ENCODE data around the gene GPR78.
A peak's percentile ranks its signal among the peaks of the same experiment; 100 is the strongest.

The GPR78 gene

DNA sequence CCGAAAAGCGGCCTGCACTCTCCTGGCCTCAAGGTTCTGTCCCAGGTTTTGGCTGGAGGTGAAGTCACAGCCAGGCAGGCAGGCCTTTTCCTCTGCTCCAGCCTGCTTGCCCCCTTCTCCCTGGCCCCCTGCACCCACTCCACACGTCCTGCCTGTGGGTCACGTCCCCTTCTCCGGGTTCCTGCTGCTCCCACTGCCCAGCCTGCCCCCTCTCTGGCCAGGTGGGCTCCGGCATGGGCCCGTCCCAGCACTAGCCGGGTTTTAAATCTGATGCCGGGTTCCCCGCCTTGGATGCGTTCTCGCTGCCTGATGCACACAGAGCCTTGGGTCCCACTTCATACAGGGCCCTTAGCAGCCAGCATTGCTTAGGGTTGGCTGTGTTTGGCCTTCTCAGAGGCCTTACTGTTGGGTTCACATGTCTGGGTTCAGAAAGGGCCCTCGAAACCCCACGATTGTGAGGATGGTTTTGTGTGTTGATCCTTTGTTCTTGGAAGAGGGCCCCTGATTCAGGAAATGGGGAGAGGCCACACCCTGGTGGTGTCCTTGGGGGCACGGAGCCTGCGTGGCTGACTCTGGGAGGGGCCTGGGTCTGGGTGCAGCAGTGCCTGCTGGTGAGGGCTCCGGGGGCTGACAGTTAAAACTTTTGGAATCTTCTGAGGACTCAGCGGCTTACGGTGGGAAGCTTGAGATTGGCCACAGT, 18.3 kb downstream of the GPR78 start:
- FAIRE-seq = no peak

DNA sequence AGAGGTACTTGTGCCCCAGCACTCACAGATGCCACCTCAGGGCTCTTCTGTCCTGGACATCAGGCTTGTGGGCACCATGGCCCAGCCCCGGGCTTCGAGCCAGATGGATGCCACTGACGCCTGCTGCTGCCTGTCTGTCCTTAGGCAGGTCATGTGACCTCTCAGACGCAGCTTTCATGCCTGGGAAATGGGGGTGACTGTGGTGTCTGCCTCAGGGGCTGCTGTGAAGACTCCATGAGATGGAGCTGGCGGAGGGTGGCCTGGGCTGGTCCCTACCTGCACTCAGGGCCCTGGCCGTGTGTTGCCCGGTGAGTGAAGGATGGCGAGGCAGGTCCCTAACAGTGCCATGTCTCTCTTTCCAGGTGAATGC, 18.9 kb downstream of the GPR78 start:
- DNase-seq (ENCODE audit: low spot score) = no peak
- FAIRE-seq = no peak

More for the DNA sequence above, 18.3 kb downstream of the GPR78 start:
- no peak for DNase-seq (ENCODE audit: low spot score)

DNA sequence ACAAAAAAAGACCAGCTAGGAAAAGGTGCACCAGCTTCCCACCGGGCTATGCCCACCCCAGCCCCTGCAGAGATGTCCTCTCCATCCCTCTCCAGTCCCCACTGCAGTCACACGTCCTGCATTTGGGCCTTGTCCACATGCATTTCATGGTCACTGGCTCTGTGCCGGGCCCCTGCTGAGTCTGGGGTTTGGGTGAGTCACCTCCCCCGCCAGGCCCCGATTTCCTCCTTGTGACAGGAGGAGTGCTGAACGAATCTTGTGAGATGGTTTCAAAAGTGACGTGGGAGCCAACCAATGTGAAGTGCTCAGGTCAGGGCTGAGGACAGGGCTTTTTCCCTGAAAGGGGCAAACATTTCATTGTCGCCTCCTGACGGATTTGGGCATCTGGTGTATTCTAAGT, 19.5 kb downstream of the GPR78 start:
- FAIRE-seq = no peak
- no peak for DNase-seq (ENCODE audit: low spot score)

DNA sequence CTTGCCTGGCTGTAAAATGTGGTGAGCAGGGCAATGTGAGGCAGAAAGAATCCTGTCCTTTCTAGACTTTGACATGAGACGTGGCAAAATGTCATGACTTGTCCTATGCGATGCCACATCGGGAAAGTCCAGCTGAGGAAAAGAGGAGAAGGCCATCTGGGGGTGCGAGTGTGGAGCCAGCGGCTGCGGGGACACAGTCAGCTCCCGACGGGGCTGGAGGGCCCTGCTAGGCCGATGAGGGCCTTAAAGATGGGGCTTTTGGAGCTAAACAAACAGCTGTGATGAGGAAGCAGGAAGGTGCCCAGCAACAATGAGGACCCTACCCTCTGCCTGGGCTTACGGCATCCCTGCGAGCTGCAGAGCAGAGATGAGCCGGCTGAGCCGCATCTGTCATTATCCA, 20.1 kb downstream of the GPR78 start:
- no peak for FAIRE-seq
- DNase-seq (ENCODE audit: low spot score) = no peak

DNA sequence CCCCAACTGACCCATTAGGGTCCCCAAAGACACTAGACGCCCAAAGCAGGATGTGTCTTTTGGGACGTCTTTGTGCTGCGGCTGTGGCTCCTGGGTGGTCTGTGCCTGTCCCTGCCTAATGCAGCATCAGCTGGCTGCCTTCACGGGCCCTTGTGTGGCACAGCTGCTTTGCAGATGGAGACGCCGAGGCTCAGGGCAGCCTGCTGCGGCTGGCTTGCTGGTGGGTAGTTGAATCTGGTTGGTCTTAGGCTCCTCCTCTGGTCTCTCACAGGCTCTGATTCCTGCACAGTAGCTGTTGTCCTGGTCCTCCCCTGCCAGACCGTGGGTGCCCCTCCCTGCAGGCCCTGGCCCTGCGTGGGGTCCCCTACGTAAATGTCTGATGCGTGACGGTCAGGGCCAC, 20.5 kb downstream of the GPR78 start:
- FAIRE-seq = no peak
- DNase-seq (ENCODE audit: low spot score) = no peak

DNA sequence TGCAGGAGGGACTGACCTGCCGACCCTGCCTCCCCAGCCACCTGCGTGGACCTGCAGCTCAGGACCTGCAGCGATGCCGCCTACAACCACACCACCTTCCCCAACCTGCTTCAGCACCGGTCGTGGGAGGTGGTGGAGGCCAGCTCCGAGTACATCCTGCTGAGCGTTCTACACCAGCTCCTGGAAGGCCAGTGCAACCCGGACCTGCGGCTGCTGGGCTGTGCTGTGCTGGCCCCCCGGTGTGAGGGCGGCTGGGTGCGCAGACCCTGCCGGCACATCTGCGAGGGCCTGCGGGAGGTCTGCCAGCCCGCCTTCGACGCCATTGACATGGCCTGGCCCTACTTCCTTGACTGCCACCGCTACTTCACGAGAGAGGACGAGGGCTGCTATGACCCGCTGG, 20.9 kb downstream of the GPR78 start:
- DNase-seq (ENCODE audit: low spot score) (no peak), FAIRE-seq (no peak)

DNA sequence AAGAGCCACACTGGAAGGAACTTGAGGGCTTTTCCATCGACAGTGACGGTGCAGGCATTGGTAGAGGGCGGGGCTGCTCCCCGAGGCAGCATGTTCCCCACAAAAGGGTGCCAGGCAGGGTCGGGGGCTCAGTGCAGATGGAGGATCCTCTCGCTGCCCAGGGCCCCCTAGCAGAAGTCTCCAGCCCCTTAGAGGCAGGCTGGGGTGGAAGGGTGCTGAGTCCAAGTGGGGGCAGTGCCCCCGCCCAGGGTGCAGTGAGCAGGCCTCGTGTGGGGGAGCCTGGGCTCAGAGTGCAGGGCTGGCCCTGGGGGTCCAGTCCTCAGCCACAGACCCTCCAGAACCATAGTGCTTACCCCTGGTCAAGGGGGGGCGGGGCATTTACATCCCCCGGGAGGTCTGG, 21.4 kb downstream of the GPR78 start:
- FAIRE-seq (no peak), DNase-seq (ENCODE audit: low spot score) (no peak)

DNA sequence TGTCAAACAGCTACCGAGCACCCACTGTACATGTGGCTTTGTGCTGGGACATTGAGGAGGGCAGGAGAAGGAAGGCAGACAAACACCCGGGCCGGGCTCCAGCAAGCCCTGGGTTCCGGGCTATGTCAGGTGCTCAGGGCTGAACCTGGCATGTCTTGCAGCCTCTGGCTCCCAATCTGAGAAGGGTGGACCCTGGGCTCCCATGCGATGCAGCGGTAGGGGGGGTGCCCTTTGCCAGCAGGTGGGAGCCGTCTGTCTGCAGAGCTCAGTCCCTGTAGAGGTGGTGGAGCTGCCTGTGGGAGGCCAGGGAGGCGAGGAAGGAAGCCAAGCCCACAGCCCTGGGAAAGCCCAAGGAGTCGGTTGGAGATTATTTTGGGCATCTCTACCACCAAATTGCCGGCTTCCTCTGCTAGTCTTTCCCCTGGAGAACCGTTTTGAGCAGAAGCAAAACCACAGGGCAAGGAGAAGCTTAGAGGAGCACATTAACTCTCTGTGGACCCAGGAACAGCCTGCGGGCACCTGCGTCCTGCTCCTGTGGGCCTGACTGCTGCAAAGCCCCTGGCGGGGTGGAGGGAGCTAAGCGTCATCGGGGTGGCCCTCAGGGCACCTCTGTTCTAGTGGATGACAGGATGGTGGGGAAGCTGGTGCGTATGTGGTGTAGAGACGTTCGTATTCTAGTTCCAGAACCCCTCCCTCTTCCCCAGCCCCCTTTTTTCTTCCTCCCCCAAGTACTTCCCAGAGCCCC, 22.7 kb downstream of the GPR78 start:
- DNase-seq (ENCODE audit: low spot score) (no peak), FAIRE-seq (no peak)

DNA sequence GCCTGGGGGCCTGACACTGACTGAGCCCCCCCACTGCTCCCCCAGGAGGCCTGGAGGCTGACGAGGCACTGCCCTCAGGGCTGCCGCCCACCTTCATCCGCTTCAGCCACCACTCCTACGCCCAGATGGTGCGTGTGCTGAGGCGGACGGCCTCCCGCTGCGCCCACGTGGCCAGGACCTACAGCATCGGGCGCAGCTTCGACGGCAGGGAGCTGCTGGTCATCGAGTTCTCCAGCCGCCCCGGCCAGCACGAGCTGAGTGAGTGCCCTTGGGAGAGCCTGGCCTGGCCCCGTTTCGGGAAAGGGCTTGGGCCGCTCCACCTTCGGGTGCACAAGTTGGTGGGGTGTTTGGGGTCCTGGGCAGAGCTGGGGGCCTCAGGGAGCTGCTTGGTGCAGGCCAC, 23.7 kb downstream of the GPR78 start:
- no peak for FAIRE-seq
- DNase-seq (ENCODE audit: low spot score) = no peak

DNA sequence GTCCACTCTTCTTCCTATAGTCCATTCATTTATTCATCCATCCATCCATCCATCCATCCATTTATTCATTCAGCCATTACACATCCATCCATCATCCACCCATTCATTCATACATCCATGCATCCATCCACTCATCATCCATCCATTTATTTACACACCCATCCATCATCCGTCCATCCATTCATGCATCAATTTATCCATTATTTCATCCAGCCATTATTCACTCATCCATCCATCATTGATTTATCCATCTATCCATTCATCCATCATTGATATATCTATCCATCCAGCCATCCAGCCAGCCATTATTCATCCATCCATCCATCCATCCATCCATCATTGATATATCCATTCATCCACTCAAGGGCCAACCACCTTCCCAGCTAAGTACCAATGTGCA, 25.1 kb downstream of the GPR78 start:
- FAIRE-seq = no peak
- DNase-seq (ENCODE audit: low spot score) = no peak

DNA sequence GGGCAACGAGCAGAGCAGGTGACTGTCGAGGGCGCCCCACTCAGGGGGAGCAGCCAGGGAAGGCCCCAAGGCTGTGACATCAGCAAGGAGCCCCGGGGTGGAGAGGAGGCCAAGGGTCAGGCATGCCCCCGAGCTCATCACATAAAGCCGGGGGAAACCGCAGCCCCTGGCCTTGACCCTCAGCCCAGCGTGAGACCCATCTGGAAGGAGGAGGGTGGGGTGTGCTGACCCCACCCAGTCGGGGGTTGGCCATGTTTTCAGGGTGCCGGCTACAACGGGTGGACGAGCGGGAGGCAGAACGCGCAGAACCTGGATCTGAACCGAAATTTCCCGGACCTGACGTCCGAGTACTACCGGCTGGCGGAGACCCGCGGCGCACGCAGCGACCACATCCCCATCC, 26.3 kb downstream of the GPR78 start:
- FAIRE-seq = no peak
- DNase-seq (ENCODE audit: low spot score) = no peak

DNA sequence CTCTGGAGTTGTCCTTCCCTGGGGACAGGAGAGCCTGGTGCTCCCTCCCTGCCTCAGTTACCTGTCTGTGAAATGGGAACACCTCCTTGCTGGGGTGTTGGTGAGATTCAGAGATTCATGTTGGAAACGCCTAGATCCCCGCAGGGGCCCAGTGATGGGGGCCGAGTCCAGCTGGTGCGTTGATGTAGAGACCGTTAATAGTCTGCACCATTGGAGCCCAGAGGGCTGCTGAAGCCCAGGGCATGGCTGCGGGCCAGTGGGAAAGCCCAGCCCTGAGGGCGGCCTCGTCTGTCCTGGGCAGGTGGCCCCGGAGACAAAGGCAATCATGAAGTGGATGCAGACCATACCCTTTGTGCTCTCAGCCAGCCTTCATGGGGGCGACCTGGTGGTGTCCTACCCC, 26.8 kb downstream of the GPR78 start:
- FAIRE-seq (no peak), DNase-seq (ENCODE audit: low spot score) (no peak)

DNA sequence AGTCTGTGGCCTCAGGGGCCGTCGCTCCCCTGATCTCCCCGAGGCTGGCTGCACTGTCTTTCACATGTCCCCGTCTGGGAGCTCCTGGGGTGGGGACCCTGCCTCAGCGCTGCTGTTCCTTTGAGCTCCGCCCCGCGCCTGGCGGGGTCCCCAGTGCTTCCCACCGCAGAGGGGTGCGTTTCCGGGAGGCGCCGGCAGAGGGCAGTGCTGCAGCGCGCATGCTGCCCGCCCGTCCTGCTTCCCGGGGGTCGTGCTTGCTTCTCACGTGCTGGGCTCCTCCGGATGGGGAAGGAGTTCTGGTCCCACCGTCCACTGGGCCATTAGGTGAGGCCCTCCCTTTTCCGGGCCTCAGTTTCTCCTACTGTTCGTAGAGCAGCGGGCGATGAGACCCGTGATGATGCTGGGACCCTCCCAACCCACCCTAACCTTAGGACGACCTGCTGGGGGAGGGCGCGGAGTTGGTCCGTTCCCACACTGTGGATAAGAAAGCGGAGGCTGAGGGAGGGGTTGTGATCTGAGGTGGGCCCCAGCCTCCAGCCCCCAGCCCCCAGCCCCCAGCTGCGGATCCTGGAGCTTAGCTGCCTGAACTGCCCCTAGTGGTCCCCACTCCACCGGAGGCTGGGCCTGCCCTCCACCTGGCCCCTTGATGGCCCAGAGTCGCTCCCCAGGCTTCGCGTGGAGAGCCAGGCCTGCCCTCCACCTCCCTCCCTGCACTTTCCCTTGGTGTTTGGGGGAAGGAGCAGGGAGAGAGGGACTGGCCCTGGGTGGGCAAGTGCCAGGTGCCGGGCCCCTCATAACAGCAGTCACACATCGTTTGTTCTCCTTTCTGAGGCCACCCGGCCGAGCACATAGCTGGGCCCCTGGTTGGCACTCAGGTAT, 27.6 kb downstream of the GPR78 start:
- DNase-seq (ENCODE audit: low spot score) (peak; percentile 55), FAIRE-seq (no peak)

DNA sequence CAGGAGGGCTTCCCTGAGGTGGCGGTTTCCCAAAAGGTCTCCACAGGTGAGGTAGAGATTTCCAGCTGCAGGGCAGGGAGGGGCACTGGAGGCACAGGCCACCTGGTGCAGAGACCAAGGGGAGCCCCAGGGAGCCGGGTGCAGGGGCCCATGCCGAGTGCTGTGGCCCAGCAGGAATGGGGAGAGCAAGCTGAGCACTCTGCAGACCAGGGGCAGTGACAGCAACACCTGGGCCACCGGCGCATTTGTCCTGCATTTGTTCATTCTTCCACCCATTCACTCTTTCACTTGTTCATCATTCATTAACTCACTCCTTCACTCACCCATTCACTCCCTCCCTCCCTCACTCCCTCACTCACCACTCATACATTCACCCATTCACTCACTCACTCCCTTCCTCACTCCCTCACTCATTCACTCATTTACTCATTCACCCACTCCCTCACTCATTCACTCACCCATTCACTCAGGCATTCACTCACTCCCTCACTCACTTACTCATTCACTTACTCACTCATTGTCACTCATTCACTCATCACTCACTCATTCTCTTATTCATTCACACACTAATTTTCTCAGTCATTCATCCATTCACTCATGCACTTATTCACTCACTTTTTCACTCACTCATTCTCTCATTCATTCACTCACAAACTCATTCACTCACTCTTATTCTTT, 28.7 kb downstream of the GPR78 start:
- DNase-seq (ENCODE audit: low spot score) = no peak
- no peak for FAIRE-seq

DNA sequence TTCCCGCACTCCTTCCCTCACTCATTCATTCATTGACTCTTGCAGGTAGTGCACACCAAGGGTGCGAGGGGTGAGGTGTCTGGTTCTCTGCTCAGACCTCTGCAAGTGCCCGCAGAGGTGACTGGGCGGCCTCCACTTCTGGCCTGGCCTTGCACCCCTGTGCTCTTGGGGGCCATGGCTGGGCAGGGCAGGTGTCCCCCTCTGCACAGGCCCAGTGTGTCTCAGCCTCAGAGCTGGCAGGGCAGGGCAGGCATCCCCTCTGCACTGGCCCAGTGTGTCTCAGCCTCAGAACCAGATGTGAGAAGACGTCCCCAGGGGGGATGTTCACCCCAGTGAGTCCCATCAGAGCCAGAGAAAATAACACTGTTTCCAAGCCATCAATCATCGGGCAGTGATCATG, 29.2 kb downstream of the GPR78 start:
- no peak for FAIRE-seq
- DNase-seq (ENCODE audit: low spot score) = no peak

DNA sequence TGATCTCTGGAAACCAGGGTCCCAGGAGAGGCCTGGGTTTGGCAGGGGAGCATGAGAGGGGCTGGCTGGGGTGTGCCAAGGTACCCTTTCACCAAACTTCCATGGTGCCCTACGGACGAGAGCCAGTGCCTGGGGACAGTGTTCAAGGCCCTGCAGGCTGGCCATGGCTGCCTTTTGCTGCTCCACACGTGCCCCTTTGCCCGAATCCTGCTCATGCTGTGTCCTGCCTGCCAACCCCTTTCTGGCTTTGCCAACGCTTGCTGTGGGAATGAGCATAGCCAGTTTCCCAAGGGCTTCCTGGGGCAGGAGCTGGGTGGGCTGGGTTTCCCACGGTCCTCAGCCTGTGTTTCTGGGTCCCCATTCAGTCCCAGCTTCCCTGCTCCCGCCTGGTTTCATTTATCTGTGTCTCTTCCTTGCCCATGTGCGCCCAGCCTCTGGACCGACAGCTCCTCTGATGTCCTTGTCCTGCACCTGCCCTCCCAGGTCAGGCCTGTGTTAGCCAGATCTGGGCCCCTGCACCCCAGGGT, 29.7 kb downstream of the GPR78 start:
- no peak for DNase-seq (ENCODE audit: low spot score)
- no peak for FAIRE-seq

DNA sequence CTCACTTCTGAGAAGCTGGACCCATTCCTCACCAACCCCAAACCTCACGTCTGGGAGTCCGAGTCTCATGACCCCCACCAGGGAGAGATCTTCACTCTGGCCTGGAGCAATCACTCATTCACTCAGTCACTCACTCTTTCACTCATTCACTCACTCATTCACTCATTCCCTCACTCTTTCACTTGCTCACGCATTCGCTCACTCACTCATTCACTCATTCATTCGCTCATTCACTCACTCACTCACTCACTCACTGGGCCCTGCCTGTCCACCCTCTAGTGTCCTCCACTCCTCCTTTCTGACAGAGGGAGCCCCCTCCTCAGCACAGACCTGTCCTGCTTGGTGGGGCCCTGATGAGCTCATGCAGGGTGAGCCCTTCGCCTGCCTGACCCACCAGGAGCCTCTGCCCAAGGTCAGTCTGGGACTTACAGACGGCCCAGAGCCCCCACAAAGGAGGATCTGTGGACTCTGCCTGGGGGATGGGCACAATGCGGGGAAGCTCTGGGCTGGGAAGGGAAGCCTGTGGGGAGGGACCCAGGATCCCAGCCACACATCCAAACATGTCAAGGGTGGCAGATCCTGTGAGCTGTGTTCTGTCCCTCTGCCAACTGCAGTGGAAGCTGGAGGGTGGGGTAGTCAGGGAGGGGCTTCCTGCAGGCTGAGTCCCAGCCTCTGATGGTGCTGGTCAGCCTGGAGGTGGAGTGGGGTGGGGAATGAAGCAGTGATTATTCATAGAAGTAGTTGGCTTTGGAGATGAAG, 30.8 kb downstream of the GPR78 start:
- FAIRE-seq (no peak), DNase-seq (ENCODE audit: low spot score) (no peak)

DNA sequence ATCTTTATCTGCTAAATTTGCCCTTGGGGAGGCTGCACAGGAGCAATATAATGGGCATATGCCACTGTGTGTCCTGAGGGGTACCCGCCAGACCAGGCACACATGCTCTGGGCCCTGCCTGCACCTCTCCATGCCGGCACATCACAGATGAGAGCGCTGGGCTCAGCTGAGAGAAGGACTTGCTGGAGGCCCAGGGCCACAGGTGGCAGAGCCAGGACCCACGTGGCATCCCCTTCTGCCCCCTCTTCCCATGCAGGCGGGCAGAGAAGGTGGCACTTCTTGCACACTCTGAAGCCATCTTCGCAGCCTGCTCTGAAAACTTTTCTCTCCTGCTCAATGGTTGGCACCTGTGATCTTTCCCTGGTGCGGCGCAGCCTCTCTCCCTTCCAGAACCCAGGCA, 32.5 kb downstream of the GPR78 start:
- DNase-seq (ENCODE audit: low spot score) = no peak
- no peak for FAIRE-seq

DNA sequence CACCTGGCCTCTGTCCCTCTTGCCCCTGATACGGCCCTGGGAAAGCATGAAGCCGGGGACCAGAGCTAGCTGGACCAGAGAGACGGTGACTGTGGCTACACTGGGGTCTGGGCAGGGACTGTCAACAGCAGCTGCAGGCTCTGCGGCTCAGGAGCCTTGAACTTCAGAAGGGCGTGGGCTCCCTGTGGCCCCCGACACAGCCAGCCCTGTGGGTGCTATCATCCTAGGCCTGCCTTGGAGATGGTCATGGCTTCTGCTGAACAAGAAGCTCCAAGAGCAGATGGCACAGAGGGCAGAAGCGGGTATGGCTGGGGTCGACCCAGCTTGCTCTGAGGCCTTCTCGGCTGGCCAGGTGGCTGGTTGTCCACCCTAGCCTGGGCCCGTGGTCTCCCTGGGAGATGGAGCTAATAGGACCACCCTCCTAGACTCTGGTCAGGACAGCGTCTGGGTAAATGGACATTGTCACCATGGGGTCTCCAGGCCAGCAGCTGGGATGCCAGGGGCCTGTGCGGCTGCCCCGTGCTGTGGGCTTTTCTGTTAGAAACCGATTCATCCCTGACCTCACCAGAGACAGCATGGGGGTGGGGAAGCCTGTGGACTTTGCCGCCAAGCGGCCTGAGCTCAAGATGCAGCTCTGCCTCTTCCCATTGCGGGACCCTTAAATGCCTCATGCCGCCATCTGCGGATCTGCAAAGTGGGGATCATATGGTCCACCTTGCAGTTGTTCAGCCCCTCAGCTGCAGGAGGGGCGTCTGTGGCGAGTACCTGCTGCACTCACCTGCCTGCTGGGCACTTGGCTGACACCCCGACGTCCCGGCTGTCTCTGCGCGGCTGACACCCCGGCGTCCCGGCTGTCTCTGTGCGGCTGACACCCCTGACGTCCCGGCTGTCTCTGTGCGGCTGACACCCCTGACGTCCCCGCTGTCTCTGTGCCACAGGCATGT, 33.5 kb downstream of the GPR78 start:
- FAIRE-seq = no peak
- no peak for DNase-seq (ENCODE audit: low spot score)
